ENCODE results near the gene FOXE3. TPM values are rescaled to one million over a fixed set of nuclear protein-coding genes. Genes with fewer than 3 reads are reported as not detected.
A peak's percentile ranks its signal among the peaks of the same experiment; 100 is the strongest.

The FOXE3 gene
- total and polyA plus RNA-seq, 2 of the 8 experiments (the other 6 are each of a cell fraction or from before 2014, with no cell fraction given), result 0.18 TPM; not detected in 1

DNA sequence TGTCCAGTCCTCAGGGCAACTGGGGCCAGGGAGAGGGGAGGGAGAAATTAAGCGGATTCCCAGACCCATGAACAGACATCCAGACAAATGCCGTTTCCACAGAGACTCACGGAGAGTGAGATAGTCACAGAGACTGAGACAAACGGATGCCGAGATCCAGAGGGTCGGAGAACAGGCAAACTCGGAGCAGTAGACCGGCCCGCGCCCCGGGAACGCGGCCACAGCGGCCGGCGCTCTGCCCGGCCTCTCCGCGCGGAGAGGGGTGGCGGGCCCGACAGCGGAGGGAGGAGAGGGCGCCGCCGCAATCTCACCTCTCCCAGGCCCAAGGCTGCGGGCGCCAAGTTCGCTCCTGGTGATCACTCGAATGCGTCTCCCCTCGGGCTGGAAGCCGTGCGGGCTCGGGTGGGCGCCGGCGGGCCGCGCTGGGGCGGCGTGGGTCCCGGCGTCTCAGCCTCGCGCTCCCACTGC, 20.9 kb downstream of the FOXE3 start (continued):
- TF ChIP-seq, protein P1, sequence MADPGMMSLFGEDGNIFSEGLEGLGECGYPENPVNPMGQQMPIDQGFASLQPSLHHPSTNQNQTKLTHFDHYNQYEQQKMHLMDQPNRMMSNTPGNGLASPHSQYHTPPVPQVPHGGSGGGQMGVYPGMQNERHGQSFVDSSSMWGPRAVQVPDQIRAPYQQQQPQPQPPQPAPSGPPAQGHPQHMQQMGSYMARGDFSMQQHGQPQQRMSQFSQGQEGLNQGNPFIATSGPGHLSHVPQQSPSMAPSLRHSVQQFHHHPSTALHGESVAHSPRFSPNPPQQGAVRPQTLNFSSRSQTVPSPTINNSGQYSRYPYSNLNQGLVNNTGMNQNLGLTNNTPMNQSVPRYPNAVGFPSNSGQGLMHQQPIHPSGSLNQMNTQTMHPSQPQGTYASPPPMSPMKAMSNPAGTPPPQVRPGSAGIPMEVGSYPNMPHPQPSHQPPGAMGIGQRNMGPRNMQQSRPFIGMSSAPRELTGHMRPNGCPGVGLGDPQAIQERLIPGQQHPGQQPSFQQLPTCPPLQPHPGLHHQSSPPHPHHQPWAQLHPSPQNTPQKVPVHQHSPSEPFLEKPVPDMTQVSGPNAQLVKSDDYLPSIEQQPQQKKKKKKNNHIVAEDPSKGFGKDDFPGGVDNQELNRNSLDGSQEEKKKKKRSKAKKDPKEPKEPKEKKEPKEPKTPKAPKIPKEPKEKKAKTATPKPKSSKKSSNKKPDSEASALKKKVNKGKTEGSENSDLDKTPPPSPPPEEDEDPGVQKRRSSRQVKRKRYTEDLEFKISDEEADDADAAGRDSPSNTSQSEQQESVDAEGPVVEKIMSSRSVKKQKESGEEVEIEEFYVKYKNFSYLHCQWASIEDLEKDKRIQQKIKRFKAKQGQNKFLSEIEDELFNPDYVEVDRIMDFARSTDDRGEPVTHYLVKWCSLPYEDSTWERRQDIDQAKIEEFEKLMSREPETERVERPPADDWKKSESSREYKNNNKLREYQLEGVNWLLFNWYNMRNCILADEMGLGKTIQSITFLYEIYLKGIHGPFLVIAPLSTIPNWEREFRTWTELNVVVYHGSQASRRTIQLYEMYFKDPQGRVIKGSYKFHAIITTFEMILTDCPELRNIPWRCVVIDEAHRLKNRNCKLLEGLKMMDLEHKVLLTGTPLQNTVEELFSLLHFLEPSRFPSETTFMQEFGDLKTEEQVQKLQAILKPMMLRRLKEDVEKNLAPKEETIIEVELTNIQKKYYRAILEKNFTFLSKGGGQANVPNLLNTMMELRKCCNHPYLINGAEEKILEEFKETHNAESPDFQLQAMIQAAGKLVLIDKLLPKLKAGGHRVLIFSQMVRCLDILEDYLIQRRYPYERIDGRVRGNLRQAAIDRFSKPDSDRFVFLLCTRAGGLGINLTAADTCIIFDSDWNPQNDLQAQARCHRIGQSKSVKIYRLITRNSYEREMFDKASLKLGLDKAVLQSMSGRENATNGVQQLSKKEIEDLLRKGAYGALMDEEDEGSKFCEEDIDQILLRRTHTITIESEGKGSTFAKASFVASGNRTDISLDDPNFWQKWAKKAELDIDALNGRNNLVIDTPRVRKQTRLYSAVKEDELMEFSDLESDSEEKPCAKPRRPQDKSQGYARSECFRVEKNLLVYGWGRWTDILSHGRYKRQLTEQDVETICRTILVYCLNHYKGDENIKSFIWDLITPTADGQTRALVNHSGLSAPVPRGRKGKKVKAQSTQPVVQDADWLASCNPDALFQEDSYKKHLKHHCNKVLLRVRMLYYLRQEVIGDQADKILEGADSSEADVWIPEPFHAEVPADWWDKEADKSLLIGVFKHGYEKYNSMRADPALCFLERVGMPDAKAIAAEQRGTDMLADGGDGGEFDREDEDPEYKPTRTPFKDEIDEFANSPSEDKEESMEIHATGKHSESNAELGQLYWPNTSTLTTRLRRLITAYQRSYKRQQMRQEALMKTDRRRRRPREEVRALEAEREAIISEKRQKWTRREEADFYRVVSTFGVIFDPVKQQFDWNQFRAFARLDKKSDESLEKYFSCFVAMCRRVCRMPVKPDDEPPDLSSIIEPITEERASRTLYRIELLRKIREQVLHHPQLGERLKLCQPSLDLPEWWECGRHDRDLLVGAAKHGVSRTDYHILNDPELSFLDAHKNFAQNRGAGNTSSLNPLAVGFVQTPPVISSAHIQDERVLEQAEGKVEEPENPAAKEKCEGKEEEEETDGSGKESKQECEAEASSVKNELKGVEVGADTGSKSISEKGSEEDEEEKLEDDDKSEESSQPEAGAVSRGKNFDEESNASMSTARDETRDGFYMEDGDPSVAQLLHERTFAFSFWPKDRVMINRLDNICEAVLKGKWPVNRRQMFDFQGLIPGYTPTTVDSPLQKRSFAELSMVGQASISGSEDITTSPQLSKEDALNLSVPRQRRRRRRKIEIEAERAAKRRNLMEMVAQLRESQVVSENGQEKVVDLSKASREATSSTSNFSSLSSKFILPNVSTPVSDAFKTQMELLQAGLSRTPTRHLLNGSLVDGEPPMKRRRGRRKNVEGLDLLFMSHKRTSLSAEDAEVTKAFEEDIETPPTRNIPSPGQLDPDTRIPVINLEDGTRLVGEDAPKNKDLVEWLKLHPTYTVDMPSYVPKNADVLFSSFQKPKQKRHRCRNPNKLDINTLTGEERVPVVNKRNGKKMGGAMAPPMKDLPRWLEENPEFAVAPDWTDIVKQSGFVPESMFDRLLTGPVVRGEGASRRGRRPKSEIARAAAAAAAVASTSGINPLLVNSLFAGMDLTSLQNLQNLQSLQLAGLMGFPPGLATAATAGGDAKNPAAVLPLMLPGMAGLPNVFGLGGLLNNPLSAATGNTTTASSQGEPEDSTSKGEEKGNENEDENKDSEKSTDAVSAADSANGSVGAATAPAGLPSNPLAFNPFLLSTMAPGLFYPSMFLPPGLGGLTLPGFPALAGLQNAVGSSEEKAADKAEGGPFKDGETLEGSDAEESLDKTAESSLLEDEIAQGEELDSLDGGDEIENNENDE (IDR thresholded peaks at IDR 0.05; ENCODE audit: insufficient replicate concordance, low read length), result no peak
- TF ChIP-seq SP2 (IDR thresholded peaks at IDR 0.05; ENCODE audit: low read length) (no peak), RXRA (IDR thresholded peaks at IDR 0.05; ENCODE audit: insufficient read depth, low read depth, low read length) (no peak), CBX8 (IDR thresholded peaks at IDR 0.05; ENCODE audit: borderline replicate concordance, low read depth, low read length) (no peak), SIRT6 (IDR thresholded peaks at IDR 0.05; ENCODE audit: low read length) (no peak), CHD2 (IDR thresholded peaks at IDR 0.05; ENCODE audit: low read length) (no peak), TAF1 (IDR thresholded peaks at IDR 0.05; ENCODE audit: low read depth, low read length) (no peak), EZH2 (IDR thresholded peaks at IDR 0.05; ENCODE audit: low read depth, low read length, severe bottlenecking) (peak; percentile 93), EGR1 (IDR thresholded peaks at IDR 0.05; ENCODE audit: borderline replicate concordance, low read depth, low read length) (no peak), PHF8 (conservative IDR thresholded peaks at IDR 0.05; ENCODE audit: low read depth, low read length) (no peak), MAFK (IDR thresholded peaks at IDR 0.05; ENCODE audit: low read depth, low read length) (no peak), TAF7 (optimal IDR thresholded peaks at IDR 0.05; ENCODE audit: borderline replicate concordance, low read depth, low read length) (no peak)

Data from H1 (cell line).